A549 treated with AZD9567 at 1 μM for 4 hours (cell line): ENCODE measurements around the gene MYBPC3. TPM values are rescaled to one million over a fixed set of nuclear protein-coding genes. Genes with fewer than 3 reads are reported as not detected.

Experiments used
- total RNA-seq: library from RNA; stranded (reverse); fragments of 200-300 nt; extraction: Qiagen RNA extraction; gene quantifications from 5 replicates; pipeline ENCODE4 v1.2.3, GENCODE V29; 2022; ENCODE audit not compliant: insufficient read depth

The MYBPC3 gene
- 0.05 to 0.09 TPM (median 0.05 TPM) in 4 of 5 replicates, not detected in the other for total RNA-seq

GRCh38 chr11:47352556-47352955 lies at the start of gene MYBPC3:
Gene MYBPC3 (minus strand): TSS chr11:47352702. CDS start chr11:47352647, 55 bp downstream.

GRCh38 chr11:47378010-47378835 lies 25.7 kb upstream of the MYBPC3 start, which contains the start of gene SPI1:
Gene SPI1 (minus strand): TSS chr11:47378547. CDS start chr11:47378353, 194 bp downstream.

Other genes with a start within 250 kb of the MYBPC3 start
- gene ARFGAP2, start 175.8 kb downstream of the MYBPC3 start, total RNA-seq = 27.8 to 42.9 TPM (median 29.6 TPM) in 5 replicates
- 17.6 to 27.9 TPM (median 24.1 TPM) in 5 replicates for gene PACSIN3, start 166.3 kb downstream of the MYBPC3 start, total RNA-seq
- 73.7 to 86.2 TPM (median 76.6 TPM) in 5 replicates for gene DDB2, start 137.7 kb downstream of the MYBPC3 start, total RNA-seq
- gene ACP2, start 103.9 kb downstream of the MYBPC3 start, total RNA-seq = 22.3 to 23.0 TPM (median 22.9 TPM) in 5 replicates
- 6.5 to 12.5 TPM (median 11.3 TPM) in 5 replicates for gene NR1H3, start 94.7 kb downstream of the MYBPC3 start, total RNA-seq
- gene MADD, start 82.6 kb downstream of the MYBPC3 start, total RNA-seq = 19.1 to 23.8 TPM (median 22.4 TPM) in 5 replicates
- gene SPI1, start 25.8 kb upstream of the MYBPC3 start, total RNA-seq = 0.09 to 0.13 TPM (median 0.11 TPM) in 3 of 5 replicates, not detected in the others
- 41.7 to 59.2 TPM (median 54.4 TPM) in 5 replicates for gene SLC39A13, start 55.9 kb upstream of the MYBPC3 start, total RNA-seq
- 178 to 312 TPM (median 192 TPM) in 5 replicates for gene PSMC3, start 73.7 kb upstream of the MYBPC3 start, total RNA-seq
- 0.11 to 0.45 TPM (median 0.26 TPM) in 4 of 5 replicates, not detected in the other for gene RAPSN, start 96.4 kb upstream of the MYBPC3 start, total RNA-seq
- gene CELF1, start 200.4 kb upstream of the MYBPC3 start, total RNA-seq = 46.1 to 70.6 TPM (median 47.7 TPM) in 5 replicates
- gene PTPMT1, start 212.9 kb upstream of the MYBPC3 start, total RNA-seq = 49.8 to 82.8 TPM (median 75.8 TPM) in 5 replicates
- gene KBTBD4, start 226.3 kb upstream of the MYBPC3 start, total RNA-seq = 16.1 to 22.1 TPM (median 16.2 TPM) in 5 replicates
- gene NDUFS3, start 226.4 kb upstream of the MYBPC3 start, total RNA-seq = 114 to 141 TPM (median 141 TPM) in 5 replicates
- 0.06 TPM in 2 of 5 replicates, not detected in the others for gene FAM180B, start 234.0 kb upstream of the MYBPC3 start, total RNA-seq
- gene C1QTNF4, start 241.7 kb upstream of the MYBPC3 start, total RNA-seq = 0.07 to 0.19 TPM (median 0.08 TPM) in 3 of 5 replicates, not detected in the others